Measurements from ENCODE around the gene APH1A. TPM values are rescaled to one million over a fixed set of nuclear protein-coding genes. Genes with fewer than 3 reads are reported as not detected.

Gene APH1A
- total and polyA plus RNA-seq, 8 donors: 25.8 to 120 (median 85.6) TPM

DNA sequence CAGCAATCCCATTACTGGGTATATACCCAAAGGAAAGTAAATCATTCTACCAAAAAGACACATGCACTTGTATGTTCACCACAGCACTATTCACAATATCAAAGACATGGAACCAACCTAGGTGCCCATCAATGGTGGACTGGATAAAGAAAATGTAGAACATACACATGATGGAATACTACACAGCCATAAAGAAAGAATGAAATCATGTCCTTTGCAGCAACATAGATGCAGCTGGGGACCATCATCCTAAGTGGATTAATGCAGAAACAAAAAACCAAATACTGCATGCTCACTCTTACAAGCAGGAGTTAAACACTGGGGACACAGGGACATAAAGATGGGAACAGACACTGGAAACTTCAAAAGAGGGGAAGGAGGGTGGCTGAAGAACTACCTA is 41.6 kb downstream of the APH1A start:
- H3K27ac ChIP-seq: no peak overlapping the region
- no peaks in the 10 kb centered on the region for H3K4me1 ChIP-seq
- no peaks in the 10 kb centered on the region for H3K27me3 ChIP-seq
- TF ChIP-seq POLR2A (IDR thresholded peaks at IDR 0.05): no peak
- TF ChIP-seq EP300 (IDR thresholded peaks at IDR 0.05): no peak
- TF ChIP-seq, protein P1, sequence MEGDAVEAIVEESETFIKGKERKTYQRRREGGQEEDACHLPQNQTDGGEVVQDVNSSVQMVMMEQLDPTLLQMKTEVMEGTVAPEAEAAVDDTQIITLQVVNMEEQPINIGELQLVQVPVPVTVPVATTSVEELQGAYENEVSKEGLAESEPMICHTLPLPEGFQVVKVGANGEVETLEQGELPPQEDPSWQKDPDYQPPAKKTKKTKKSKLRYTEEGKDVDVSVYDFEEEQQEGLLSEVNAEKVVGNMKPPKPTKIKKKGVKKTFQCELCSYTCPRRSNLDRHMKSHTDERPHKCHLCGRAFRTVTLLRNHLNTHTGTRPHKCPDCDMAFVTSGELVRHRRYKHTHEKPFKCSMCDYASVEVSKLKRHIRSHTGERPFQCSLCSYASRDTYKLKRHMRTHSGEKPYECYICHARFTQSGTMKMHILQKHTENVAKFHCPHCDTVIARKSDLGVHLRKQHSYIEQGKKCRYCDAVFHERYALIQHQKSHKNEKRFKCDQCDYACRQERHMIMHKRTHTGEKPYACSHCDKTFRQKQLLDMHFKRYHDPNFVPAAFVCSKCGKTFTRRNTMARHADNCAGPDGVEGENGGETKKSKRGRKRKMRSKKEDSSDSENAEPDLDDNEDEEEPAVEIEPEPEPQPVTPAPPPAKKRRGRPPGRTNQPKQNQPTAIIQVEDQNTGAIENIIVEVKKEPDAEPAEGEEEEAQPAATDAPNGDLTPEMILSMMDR (IDR thresholded peaks at IDR 0.05): no peak
- no peak for TF ChIP-seq POLR2AphosphoS5 (IDR thresholded peaks at IDR 0.05)
- H3K36me3 ChIP-seq: peaks cover 25 to 86% (median 84%) of the 10 kb centered on the region in 4 donors
- intact Hi-C loops (cut with DNase I; ENCODE audit: low total_unique reads): no loop called here
- no peak overlapping the region for H3K4me3 ChIP-seq
- H3K9me3 ChIP-seq: no peaks in the 10 kb centered on the region
- DNase-seq: no peak

DNA sequence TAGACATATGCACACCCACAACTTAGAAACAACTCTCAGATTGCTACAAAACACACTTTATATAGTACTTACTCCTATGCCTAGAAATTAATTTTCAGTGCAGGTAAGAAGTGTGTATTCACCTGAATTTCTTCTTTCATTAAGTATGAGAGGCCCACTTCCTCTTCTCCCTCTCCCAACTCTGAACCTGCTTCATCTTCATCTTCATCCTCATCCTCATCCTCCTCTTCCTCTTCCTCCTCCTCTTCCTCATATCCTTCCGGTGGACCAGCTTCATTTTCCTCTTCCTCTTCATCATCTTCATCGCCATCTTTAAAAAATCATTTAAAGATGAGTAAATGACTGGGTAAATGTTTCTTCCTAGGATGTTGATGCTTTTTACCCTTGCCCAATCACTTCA is 42.3 kb downstream of the APH1A start:
- TF ChIP-seq POLR2AphosphoS5 (IDR thresholded peaks at IDR 0.05) (no peak), EP300 (IDR thresholded peaks at IDR 0.05) (no peak), POLR2A (IDR thresholded peaks at IDR 0.05) (no peak)
- TF ChIP-seq, protein P1 (IDR thresholded peaks at IDR 0.05): no peak
- intact Hi-C loops (cut with DNase I; ENCODE audit: low total_unique reads): no loop called here
- H3K27ac ChIP-seq: no peak overlapping the region
- no peak overlapping the region for H3K4me3 ChIP-seq
- H3K4me1 ChIP-seq: no peaks in the 10 kb centered on the region
- H3K36me3 ChIP-seq: peaks cover 25 to 94% (median 89%) of the 10 kb centered on the region in 4 donors
- no peaks in the 10 kb centered on the region for H3K9me3 ChIP-seq
- no peak for DNase-seq
- 87 to 98% (median 90%) methylated on average over 2 of the region's 2 CpGs for WGBS, 5 donors
- H3K27me3 ChIP-seq: no peaks in the 10 kb centered on the region

DNA sequence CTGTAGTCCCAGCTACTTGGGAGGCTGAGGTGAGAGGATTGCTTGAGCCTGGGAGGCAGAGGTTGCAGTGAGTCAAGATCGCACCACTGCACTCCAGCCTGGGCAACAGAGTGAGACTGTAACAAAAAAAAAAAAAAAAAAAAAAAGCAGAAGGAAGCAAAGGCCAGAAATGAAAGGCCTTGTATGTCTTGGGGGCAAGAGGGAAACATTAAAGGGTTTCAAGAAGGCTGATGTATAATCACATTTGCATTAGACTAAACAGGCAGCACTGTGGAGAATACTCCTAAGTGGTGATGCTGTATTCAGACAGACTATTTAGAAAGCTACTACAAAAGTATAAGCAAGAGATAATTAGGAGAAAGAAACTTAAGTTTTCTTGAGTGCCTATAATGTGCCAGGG is 43.3 kb downstream of the APH1A start:
- no peaks in the 10 kb centered on the region for H3K27me3 ChIP-seq
- WGBS, 5 donors: 95 to 100% (median 100%) methylated on average over 1 of the region's 1 CpG
- DNase-seq: no peak
- no peaks in the 10 kb centered on the region for H3K4me1 ChIP-seq
- intact Hi-C loops (cut with DNase I; ENCODE audit: low total_unique reads): no loop called here
- H3K9me3 ChIP-seq: no peaks in the 10 kb centered on the region
- H3K4me3 ChIP-seq: no peak overlapping the region
- peaks cover 25 to 89% (median 87%) of the 10 kb centered on the region in 4 donors for H3K36me3 ChIP-seq
- no peak overlapping the region for H3K27ac ChIP-seq
- TF ChIP-seq EP300 (IDR thresholded peaks at IDR 0.05): no peak
- no peak for TF ChIP-seq POLR2AphosphoS5 (IDR thresholded peaks at IDR 0.05)
- TF ChIP-seq, protein P1 (IDR thresholded peaks at IDR 0.05): no peak
- TF ChIP-seq POLR2A (IDR thresholded peaks at IDR 0.05): no peak

DNA sequence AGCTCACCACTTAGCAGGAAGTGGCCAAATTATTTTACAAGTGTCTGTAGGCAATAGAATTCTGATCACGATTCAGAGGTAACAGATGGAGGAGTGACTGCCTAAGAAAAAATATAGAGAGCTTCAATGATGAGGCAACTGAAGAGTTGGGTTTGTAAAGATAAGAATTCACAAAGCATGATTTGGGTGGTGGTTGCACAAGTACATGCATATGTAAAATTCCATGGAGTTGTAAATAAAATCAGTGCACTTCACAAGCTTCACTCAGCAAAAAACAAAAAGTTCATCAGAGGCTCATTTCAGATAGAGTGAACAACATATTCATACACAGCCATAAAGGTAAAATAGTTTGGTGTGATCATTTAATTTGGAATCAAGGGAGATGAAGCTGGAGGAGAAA is 43.8 kb downstream of the APH1A start:
- no peaks in the 10 kb centered on the region for H3K27me3 ChIP-seq
- H3K9me3 ChIP-seq: no peaks in the 10 kb centered on the region
- WGBS, 5 donors: 87 to 96% (median 91%) methylated on average over 1 of the region's 1 CpG
- no peak for TF ChIP-seq POLR2A (IDR thresholded peaks at IDR 0.05)
- TF ChIP-seq, protein P1 (IDR thresholded peaks at IDR 0.05): no peak
- no peak for TF ChIP-seq POLR2AphosphoS5 (IDR thresholded peaks at IDR 0.05)
- TF ChIP-seq EP300 (IDR thresholded peaks at IDR 0.05): no peak
- H3K4me3 ChIP-seq: no peak overlapping the region
- H3K27ac ChIP-seq: no peak overlapping the region
- intact Hi-C loops (cut with DNase I; ENCODE audit: low total_unique reads): no loop called here
- peaks cover 25 to 89% (median 88%) of the 10 kb centered on the region in 4 donors for H3K36me3 ChIP-seq
- no peak for DNase-seq
- H3K4me1 ChIP-seq: no peaks in the 10 kb centered on the region
